Measurements from ENCODE around the gene ARHGEF3. TPM values are rescaled to one million over a fixed set of nuclear protein-coding genes. Genes with fewer than 3 reads are reported as not detected.

ARHGEF3 gene
- total and polyA plus RNA-seq, 9 donors: 23.5 to 48.2 (median 39.5) TPM

DNA sequence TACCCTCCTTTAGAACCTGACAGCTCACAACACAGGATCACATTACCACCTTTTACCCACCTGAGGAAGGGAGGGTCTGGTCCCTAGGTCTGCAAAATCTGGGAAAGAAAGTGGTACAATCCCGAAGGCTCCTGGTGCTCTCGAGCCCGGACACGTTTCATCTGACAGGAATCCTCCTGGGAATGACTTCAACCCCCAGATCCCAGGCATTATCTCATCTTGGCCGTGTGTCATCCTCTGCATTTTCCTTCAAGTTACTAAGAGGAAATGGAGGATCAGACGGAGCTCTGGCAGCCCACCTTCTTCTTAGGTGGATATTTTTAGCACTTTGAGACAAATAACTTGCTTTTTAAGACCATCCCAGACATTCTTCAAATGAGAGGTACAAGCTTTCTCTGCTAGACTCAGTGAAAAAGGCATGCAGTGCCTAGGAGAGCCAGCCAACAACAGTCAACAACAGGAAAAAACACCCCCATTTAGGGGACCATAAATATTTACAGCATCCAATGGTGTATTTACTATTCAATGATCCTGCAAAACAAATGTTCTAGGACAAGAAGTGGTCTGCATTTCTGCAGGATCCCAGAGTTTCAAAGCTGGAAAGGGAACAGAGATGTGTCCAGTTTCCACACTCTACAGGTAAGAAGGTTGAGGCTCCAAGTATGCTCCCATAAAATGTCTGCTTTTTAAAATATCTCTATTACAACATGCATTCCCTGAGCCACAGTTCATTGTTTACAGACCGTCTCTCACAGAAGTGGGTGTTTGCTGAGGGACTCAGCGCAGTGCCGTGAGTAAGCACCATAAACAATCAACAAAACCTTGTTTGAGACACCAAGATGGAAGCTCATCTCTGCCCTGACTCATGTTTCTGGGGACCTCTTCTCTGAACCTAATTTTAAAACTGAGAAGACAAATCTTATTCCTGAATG is 38.3 kb upstream of the ARHGEF3 start:
- Histone ChIP-seq H3K9me3 (no peaks in the 10 kb centered on the region), H3K4me3 (no peak overlapping the region), H3K4me1 (ENCODE audit: insufficient read depth) (no peaks in the 10 kb centered on the region), H3K27me3 (no peaks in the 10 kb centered on the region), H3K27ac (no peak overlapping the region), H3K36me3 (no peaks in the 10 kb centered on the region)
- DNase-seq: no peak
- WGBS, 3 donors: 59 to 71% (median 71%) methylated on average over 9 of the region's 9 CpGs
- no peak for TF ChIP-seq EP300 (IDR thresholded peaks at IDR 0.05)
- TF ChIP-seq POLR2A (IDR thresholded peaks at IDR 0.05): no peak
- no peak for TF ChIP-seq CTCF (IDR thresholded peaks at IDR 0.05)
- intact Hi-C loops (cut with DNase I): no loop called here

DNA sequence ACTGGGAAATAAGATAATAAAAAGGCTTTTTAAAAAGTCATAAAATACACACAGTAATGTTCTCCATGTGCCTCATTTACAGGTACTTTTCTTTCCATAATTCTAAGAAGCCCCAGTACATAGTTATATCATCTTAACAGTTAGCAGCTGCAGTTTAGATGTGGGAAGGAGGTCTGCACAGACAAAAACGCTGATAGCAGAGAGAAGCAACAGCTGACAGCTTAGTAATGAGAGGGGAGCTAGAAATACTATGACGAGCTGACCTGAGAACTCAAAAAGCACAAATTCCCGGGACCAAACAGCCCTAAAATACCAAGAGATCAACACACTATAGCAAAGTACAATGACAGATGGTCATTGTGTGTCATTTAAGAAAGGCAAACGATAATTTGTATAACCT is 36.7 kb upstream of the ARHGEF3 start:
- TF ChIP-seq POLR2A (IDR thresholded peaks at IDR 0.05) (no peak), CTCF (IDR thresholded peaks at IDR 0.05) (no peak), EP300 (IDR thresholded peaks at IDR 0.05) (no peak)
- Histone ChIP-seq H3K36me3 (no peaks in the 10 kb centered on the region), H3K4me3 (no peak overlapping the region), H3K4me1 (ENCODE audit: insufficient read depth) (no peaks in the 10 kb centered on the region), H3K27ac (no peak overlapping the region), H3K9me3 (no peaks in the 10 kb centered on the region), H3K27me3 (no peaks in the 10 kb centered on the region)
- intact Hi-C loops (cut with DNase I): no loop called here
- WGBS, 3 donors: 25 to 32% (median 30%) methylated on average over 4 of the region's 4 CpGs
- DNase-seq: no peak

DNA sequence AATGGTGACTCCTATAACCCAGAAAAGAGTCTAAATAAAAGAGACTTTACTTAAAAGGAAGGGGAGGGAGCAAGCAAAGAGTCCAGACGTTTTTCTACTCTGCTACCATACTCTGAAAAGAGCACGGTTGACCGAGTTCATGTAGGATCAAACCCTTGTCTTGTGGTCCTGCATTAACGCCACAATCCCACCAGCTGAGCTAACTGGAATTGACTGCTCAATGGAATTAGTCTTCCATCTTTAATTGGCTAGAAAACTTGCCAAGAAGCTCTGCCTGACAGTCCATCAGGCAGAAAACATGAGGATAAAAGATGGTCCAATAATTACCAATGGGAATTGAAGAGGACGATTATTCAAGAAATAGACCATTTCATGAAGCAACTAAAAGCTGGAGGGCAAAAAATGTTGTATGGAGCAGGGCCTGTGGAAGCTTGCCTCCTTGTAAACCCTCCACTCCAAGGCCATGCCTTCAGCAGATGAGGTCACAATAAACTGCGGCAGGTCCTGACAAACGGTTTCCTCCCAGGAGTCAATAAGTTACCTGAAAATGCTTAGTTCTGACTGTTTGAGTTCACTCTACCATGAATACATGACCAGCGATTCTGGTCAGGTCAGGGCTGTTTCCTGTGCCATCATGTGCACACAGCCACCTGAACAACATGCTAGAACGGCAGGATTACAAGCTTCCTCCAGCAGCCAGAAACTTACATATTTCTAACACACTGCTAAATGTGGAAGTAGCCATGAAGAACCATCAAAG is 35.6 kb upstream of the ARHGEF3 start:
- no peak for DNase-seq
- Histone ChIP-seq H3K4me1 (ENCODE audit: insufficient read depth) (no peaks in the 10 kb centered on the region), H3K4me3 (no peak overlapping the region), H3K9me3 (no peaks in the 10 kb centered on the region), H3K36me3 (no peaks in the 10 kb centered on the region), H3K27me3 (no peaks in the 10 kb centered on the region), H3K27ac (no peak overlapping the region)
- intact Hi-C loops (cut with DNase I): no loop called here
- TF ChIP-seq POLR2A (IDR thresholded peaks at IDR 0.05) (no peak), EP300 (IDR thresholded peaks at IDR 0.05) (no peak), CTCF (IDR thresholded peaks at IDR 0.05) (no peak)
- 77 to 88% (median 81%) methylated on average over 9 of the region's 9 CpGs for WGBS, 3 donors

- Histone ChIP-seq H3K4me3 (no peak overlapping the region), H3K27ac (no peak overlapping the region), H3K9me3 (no peaks in the 10 kb centered on the region), H3K27me3 (no peaks in the 10 kb centered on the region), H3K36me3 (no peaks in the 10 kb centered on the region), H3K4me1 (ENCODE audit: insufficient read depth) (no peaks in the 10 kb centered on the region)
- intact Hi-C loops (cut with DNase I): no loop called here
- no peak for DNase-seq
- WGBS, 3 donors: 85 to 90% (median 87%) methylated on average over 9 of the region's 9 CpGs
- no peak for TF ChIP-seq CTCF (IDR thresholded peaks at IDR 0.05)
- TF ChIP-seq POLR2A (IDR thresholded peaks at IDR 0.05): no peak
- no peak for TF ChIP-seq EP300 (IDR thresholded peaks at IDR 0.05)
Measured at GRCh38 chr3:56836276-56837163, 34.8 kb upstream of the ARHGEF3 start.

Measured in ovary (tissue), 9 donors.